Skeletal muscle satellite cell (primary cell): ENCODE results near the gene CARD9.

Source experiments
- H3K27me3 ChIP-seq: 2 replicates; pipeline ENCODE4 v1.7.0; 2013; ENCODE audit warnings: low read length; ENCODE audit not compliant: control insufficient read depth, insufficient read depth
- H3K36me3 ChIP-seq: 2 replicates; pipeline ENCODE4 v1.7.0; 2013; ENCODE audit warnings: mild to moderate bottlenecking, control low read depth, low read length; ENCODE audit not compliant: insufficient read depth
- H3K4me1 ChIP-seq: 2 replicates; pipeline ENCODE4 v1.7.0; 2013; ENCODE audit warnings: low read length; ENCODE audit not compliant: control insufficient read depth, insufficient read depth
- H3K4me2 ChIP-seq: 2 replicates; pipeline ENCODE4 v1.7.0; 2013; ENCODE audit warnings: mild to moderate bottlenecking, low read length
- H3K4me3 ChIP-seq: 2 replicates; pipeline ENCODE4 v1.7.0; 2013; ENCODE audit warnings: low read length
- H3K9ac ChIP-seq: 2 replicates; pipeline ENCODE4 v1.7.0; 2013; ENCODE audit warnings: mild to moderate bottlenecking, low read depth, low read length, moderate library complexity
- H3K9me3 ChIP-seq: replicated peaks from 2 replicates; pipeline ENCODE4 v1.7.0; 2013; ENCODE audit warnings: mild to moderate bottlenecking, control low read depth, low read length

The CARD9 gene

GRCh38 chr9:136351252-136351800 lies 22.1 kb downstream of the CARD9 start:
- no peak overlapping the region for H3K4me2 ChIP-seq
- no peak overlapping the region for H3K4me3 ChIP-seq
- no peak overlapping the region for H3K9ac ChIP-seq
- peaks cover 10% of the 10 kb centered on the region for H3K36me3 ChIP-seq
- no peaks in the 10 kb centered on the region for H3K27me3 ChIP-seq
- no peaks in the 10 kb centered on the region for H3K9me3 ChIP-seq
- peaks cover 44% of the 10 kb centered on the region for H3K4me1 ChIP-seq

GRCh38 chr9:136349546-136349945 lies 23.9 kb downstream of the CARD9 start:
- H3K4me2 ChIP-seq = no peak overlapping the region
- no peaks in the 10 kb centered on the region for H3K27me3 ChIP-seq
- H3K4me1 ChIP-seq = peaks cover 51% of the 10 kb centered on the region
- H3K36me3 ChIP-seq = peaks cover 5% of the 10 kb centered on the region
- H3K9me3 ChIP-seq = no peaks in the 10 kb centered on the region
- H3K9ac ChIP-seq = no peak overlapping the region
- no peak overlapping the region for H3K4me3 ChIP-seq

- Histone ChIP-seq H3K4me2 (no peak overlapping the region), H3K27me3 (no peaks in the 10 kb centered on the region), H3K4me3 (no peak overlapping the region), H3K4me1 (peaks cover 47% of the 10 kb centered on the region), H3K9me3 (no peaks in the 10 kb centered on the region), H3K36me3 (peaks cover 5% of the 10 kb centered on the region), H3K9ac (no peak overlapping the region)
Measured at GRCh38 chr9:136348691-136349090, 24.8 kb downstream of the CARD9 start.

GRCh38 chr9:136347472-136348256 lies 25.8 kb downstream of the CARD9 start:
- no peaks in the 10 kb centered on the region for H3K27me3 ChIP-seq
- peaks cover 11% of the 10 kb centered on the region for H3K36me3 ChIP-seq
- no peak overlapping the region for H3K4me3 ChIP-seq
- peaks cover 47% of the 10 kb centered on the region for H3K4me1 ChIP-seq
- H3K9ac ChIP-seq = peak overlapping the region; percentile 24
- peak overlapping the region; percentile 55 for H3K4me2 ChIP-seq
- H3K9me3 ChIP-seq = no peaks in the 10 kb centered on the region

- H3K9ac ChIP-seq = no peak overlapping the region
Measured at GRCh38 chr9:136346927-136347465, 26.5 kb downstream of the CARD9 start.

GRCh38 chr9:136346157-136346481 lies 27.4 kb downstream of the CARD9 start:
- Histone ChIP-seq H3K4me1 (peaks cover 41% of the 10 kb centered on the region), H3K4me3 (peak overlapping the region; percentile 46), H3K4me2 (peak overlapping the region; percentile 60), H3K9me3 (no peaks in the 10 kb centered on the region), H3K9ac (peak overlapping the region; percentile 53), H3K27me3 (no peaks in the 10 kb centered on the region), H3K36me3 (peaks cover 19% of the 10 kb centered on the region)

More at GRCh38 chr9:136346927-136347465, 26.5 kb downstream of the CARD9 start:
- Histone ChIP-seq H3K9me3 (no peaks in the 10 kb centered on the region), H3K4me2 (peak overlapping the region; percentile 55), H3K27me3 (no peaks in the 10 kb centered on the region), H3K4me3 (no peak overlapping the region), H3K4me1 (peaks cover 47% of the 10 kb centered on the region), H3K36me3 (peaks cover 12% of the 10 kb centered on the region)

- Histone ChIP-seq H3K4me2 (peak overlapping the region; percentile 60), H3K4me1 (peaks cover 39% of the 10 kb centered on the region), H3K36me3 (peaks cover 25% of the 10 kb centered on the region), H3K9ac (peak overlapping the region; percentile 53), H3K9me3 (no peaks in the 10 kb centered on the region), H3K4me3 (peak overlapping the region; percentile 46), H3K27me3 (no peaks in the 10 kb centered on the region)
Measured at GRCh38 chr9:136345281-136346156, 27.9 kb downstream of the CARD9 start.

- Histone ChIP-seq H3K4me3 (no peak overlapping the region), H3K27me3 (no peaks in the 10 kb centered on the region), H3K4me1 (peaks cover 39% of the 10 kb centered on the region), H3K9ac (no peak overlapping the region), H3K36me3 (peaks cover 30% of the 10 kb centered on the region), H3K9me3 (no peaks in the 10 kb centered on the region), H3K4me2 (peak overlapping the region; percentile 60)
Measured at GRCh38 chr9:136344544-136345280, 28.8 kb downstream of the CARD9 start.

GRCh38 chr9:136343884-136344269 lies 29.6 kb downstream of the CARD9 start:
- Histone ChIP-seq H3K27me3 (no peaks in the 10 kb centered on the region), H3K4me2 (no peak overlapping the region), H3K4me1 (peaks cover 39% of the 10 kb centered on the region), H3K9me3 (no peaks in the 10 kb centered on the region), H3K4me3 (no peak overlapping the region), H3K36me3 (peaks cover 30% of the 10 kb centered on the region), H3K9ac (no peak overlapping the region)

- Histone ChIP-seq H3K9ac (no peak overlapping the region), H3K9me3 (no peaks in the 10 kb centered on the region), H3K4me1 (peaks cover 39% of the 10 kb centered on the region), H3K27me3 (no peaks in the 10 kb centered on the region), H3K36me3 (peaks cover 35% of the 10 kb centered on the region), H3K4me3 (no peak overlapping the region), H3K4me2 (no peak overlapping the region)
Measured at GRCh38 chr9:136343121-136343883, 30.2 kb downstream of the CARD9 start.
